HEK293 (cell line): ENCODE measurements around the gene TOPAZ1.

Experiments used
- CTCF ChIP-seq: fragments of 450-650 bp; formaldehyde crosslinking; IDR thresholded peaks from 2 replicates; pipeline ENCODE4 v1.5.1; 2016; ENCODE audit warnings: missing biosample characterization, missing genetic modification characterization
- REST ChIP-seq: fragments of 450-650 bp; formaldehyde crosslinking; IDR thresholded peaks from 2 replicates; pipeline ENCODE4 v1.5.1; 2016; ENCODE audit warnings: missing biosample characterization, missing genetic modification characterization
- ZNF138 ChIP-seq: fragments of 450-650 bp; formaldehyde crosslinking; IDR thresholded peaks from 2 replicates; pipeline ENCODE4 v1.5.1; 2016; ENCODE audit warnings: missing biosample characterization, missing genetic modification characterization, borderline replicate concordance
- ZNF324 ChIP-seq: fragments of 450-650 bp; formaldehyde crosslinking; IDR thresholded peaks from 2 replicates; pipeline ENCODE4 v1.5.1; 2016; ENCODE audit warnings: missing biosample characterization, missing genetic modification characterization
- ZNF350 ChIP-seq: fragments of 450-650 bp; formaldehyde crosslinking; IDR thresholded peaks from 2 replicates; pipeline ENCODE4 v1.5.0; 2017; ENCODE audit warnings: missing biosample characterization, mild to moderate bottlenecking, missing genetic modification characterization
- ZNF423 ChIP-seq: fragments of 450-650 bp; formaldehyde crosslinking; IDR thresholded peaks from 2 replicates; pipeline ENCODE4 v1.5.1; 2016; ENCODE audit warnings: missing biosample characterization, missing genetic modification characterization

- no peak for TF ChIP-seq REST (tag by site-specific recombination)
- TF ChIP-seq ZNF423 (tag by site-specific recombination), result no peak
- TF ChIP-seq ZNF138, result no peak
- TF ChIP-seq CTCF (tag by site-specific recombination), result no peak
- TF ChIP-seq ZNF350 (tag by site-specific recombination), result no peak
- no peak for TF ChIP-seq ZNF324
Observed at GRCh38 chr3:44284949-44285348, 43.3 kb downstream of the TOPAZ1 start.
